ENCODE data around the gene GNAL.

The GNAL gene

GRCh38 chr18:11873670-11874340, 184.7 kb downstream of the GNAL start (continued):
- TF ChIP-seq PATZ1 (CRISPR knock-in tag; IDR thresholded peaks at IDR 0.05; ENCODE audit: borderline replicate concordance) (no peak), TOX (CRISPR knock-in tag; IDR thresholded peaks at IDR 0.05; ENCODE audit: borderline replicate concordance) (no peak), ZFP30 (CRISPR knock-in tag; IDR thresholded peaks at IDR 0.05) (no peak), ISL1 (CRISPR knock-in tag; IDR thresholded peaks at IDR 0.05) (no peak), TCF4 (CRISPR knock-in tag; IDR thresholded peaks at IDR 0.05; ENCODE audit: borderline replicate concordance) (no peak), ESRRG (CRISPR knock-in tag; IDR thresholded peaks at IDR 0.05) (no peak), ZFP3 (CRISPR knock-in tag; IDR thresholded peaks at IDR 0.05) (no peak), RARB (CRISPR knock-in tag; IDR thresholded peaks at IDR 0.05) (no peak)

- no peak for TF ChIP-seq ZNF8 (CRISPR knock-in tag; IDR thresholded peaks at IDR 0.05)
- TF ChIP-seq RARB (CRISPR knock-in tag; IDR thresholded peaks at IDR 0.05): no peak
- TF ChIP-seq ISL1 (CRISPR knock-in tag; IDR thresholded peaks at IDR 0.05): no peak
- no peak for TF ChIP-seq GLIS3 (CRISPR knock-in tag; IDR thresholded peaks at IDR 0.05)
- no peak for TF ChIP-seq CSRNP3 (CRISPR knock-in tag; IDR thresholded peaks at IDR 0.05)
- TF ChIP-seq CSDC2 (CRISPR knock-in tag; IDR thresholded peaks at IDR 0.05): no peak
- TF ChIP-seq BACH2 (CRISPR knock-in tag; IDR thresholded peaks at IDR 0.05; ENCODE audit: borderline replicate concordance): no peak
- no peak for TF ChIP-seq TCF4 (CRISPR knock-in tag; IDR thresholded peaks at IDR 0.05; ENCODE audit: borderline replicate concordance)
- no peak for TF ChIP-seq PATZ1 (CRISPR knock-in tag; IDR thresholded peaks at IDR 0.05; ENCODE audit: borderline replicate concordance)
- no peak for TF ChIP-seq ZFP3 (CRISPR knock-in tag; IDR thresholded peaks at IDR 0.05)
- no peak for TF ChIP-seq POU6F1 (CRISPR knock-in tag; IDR thresholded peaks at IDR 0.05; ENCODE audit: borderline replicate concordance, low read depth)
- TF ChIP-seq OSR1 (CRISPR knock-in tag; IDR thresholded peaks at IDR 0.05): no peak
- no peak for TF ChIP-seq ZC3H10 (CRISPR knock-in tag; IDR thresholded peaks at IDR 0.05)
- ATAC-seq: no peak
Observed at GRCh38 chr18:11874676-11875075, 185.6 kb downstream of the GNAL start.

GRCh38 chr18:11877497-11878135, 188.6 kb downstream of the GNAL start:
- ATAC-seq: no peak
- TF ChIP-seq OSR1 (CRISPR knock-in tag; IDR thresholded peaks at IDR 0.05): no peak
- TF ChIP-seq TSHZ2 (CRISPR knock-in tag; IDR thresholded peaks at IDR 0.05): no peak
- no peak for TF ChIP-seq CREB5 (CRISPR knock-in tag; IDR thresholded peaks at IDR 0.05; ENCODE audit: low read depth)
- no peak for TF ChIP-seq PATZ1 (CRISPR knock-in tag; IDR thresholded peaks at IDR 0.05; ENCODE audit: borderline replicate concordance)
- TF ChIP-seq ZNF70 (CRISPR knock-in tag; IDR thresholded peaks at IDR 0.05): no peak
- TF ChIP-seq GLIS3 (CRISPR knock-in tag; IDR thresholded peaks at IDR 0.05): no peak
